Peyer's patch (tissue), 4 donors: ENCODE measurements around the gene SRRM3. TPM values are rescaled to one million over a fixed set of nuclear protein-coding genes. Genes with fewer than 3 reads are reported as not detected.
A peak's percentile ranks its signal among the peaks of the same experiment; 100 is the strongest.

Source experiments
- DNase-seq, 3 donors: peaks; one replicate each; pipeline ENCODE4 v3.0.0-alpha.2; 2017 to 2019
- H3K27ac ChIP-seq, 4 donors: fragments of 200-600 bp; sonication (generic); one replicate each; pipeline ENCODE4 v1.5.1; 2016 to 2019
- H3K27me3 ChIP-seq, 2 donors: fragments of 200-600 bp; sonication (generic); one replicate each; pipeline ENCODE4 v1.5.1; 2019
- H3K36me3 ChIP-seq, 3 donors: fragments of 200-600 bp; sonication (generic); one replicate each; pipeline ENCODE4 v1.5.1; 2016 to 2019
- H3K4me1 ChIP-seq, 4 donors: fragments of 200-600 bp; sonication (generic); one replicate each; pipeline ENCODE4 v1.5.1; 2016 to 2019
- H3K4me3 ChIP-seq, 4 donors: fragments of 200-600 bp; sonication (generic); 1 replicate in 3 of 4; 2 replicates in 1 of 4; pipeline ENCODE4 v1.5.1; 2016 to 2019; ENCODE audit warnings: mild to moderate bottlenecking in 1 of 4
- H3K9me3 ChIP-seq, 4 donors: fragments of 200-600 bp; sonication (generic); one replicate each; pipeline ENCODE4 v1.5.1; 2016 to 2019; ENCODE audit warnings: mild to moderate bottlenecking in 1 of 4
- CTCF ChIP-seq, 6 experiments: fragments of 450-650 bp in 4 of 6; fragments of 200-600 bp in 2 of 6; sonication (generic) in 1 of 6; IDR thresholded peaks; one replicate each; pipeline ENCODE4 v1.5.1; 2017 to 2019; ENCODE audit warnings: antibody characterized with exemption in 6 of 6, mild to moderate bottlenecking in 3 of 6, moderate library complexity in 1 of 6
- POLR2A ChIP-seq, 2 donors: fragments of 450-650 bp; IDR thresholded peaks; one replicate each; pipeline ENCODE4 v1.5.1; 2017; ENCODE audit warnings: antibody characterized with exemption in 2 of 2, mild to moderate bottlenecking in 2 of 2, moderate library complexity in 2 of 2
- total RNA-seq, 4 donors: library from RNA; depleted of rRNA; stranded (reverse); fragments of >200 nt; gene quantifications; one replicate each; pipeline ENCODE4 v1.1.0, GENCODE V29; 2016

The SRRM3 gene
- total RNA-seq, 4 donors from 2014 or later = 0.85 to 7.4 (median 1.2) TPM; not detected in 1

GRCh38 chr7:76318488-76319353 lies 117.0 kb downstream of the SRRM3 start:
- H3K36me3 ChIP-seq = no peaks in the 10 kb centered on the region
- peak overlapping the region; percentile 67 to 80 (median 72) for H3K4me3 ChIP-seq
- TF ChIP-seq POLR2A (IDR thresholded peaks at IDR 0.05) = peak in 1 of 2 donors; percentile 6
- peak in 4 of 6 experiments; percentile 56 to 70 (median 64) for TF ChIP-seq CTCF (IDR thresholded peaks at IDR 0.05)
- no peaks in the 10 kb centered on the region for H3K9me3 ChIP-seq
- peaks cover 0 to 14% (median 0%) of the 10 kb centered on the region in 4 donors for H3K4me1 ChIP-seq
- H3K27me3 ChIP-seq = no peaks in the 10 kb centered on the region
- peak overlapping the region; percentile 95 to 99 (median 96) for H3K27ac ChIP-seq
- peak; percentile 75 to 91 (median 81) for DNase-seq

DNA sequence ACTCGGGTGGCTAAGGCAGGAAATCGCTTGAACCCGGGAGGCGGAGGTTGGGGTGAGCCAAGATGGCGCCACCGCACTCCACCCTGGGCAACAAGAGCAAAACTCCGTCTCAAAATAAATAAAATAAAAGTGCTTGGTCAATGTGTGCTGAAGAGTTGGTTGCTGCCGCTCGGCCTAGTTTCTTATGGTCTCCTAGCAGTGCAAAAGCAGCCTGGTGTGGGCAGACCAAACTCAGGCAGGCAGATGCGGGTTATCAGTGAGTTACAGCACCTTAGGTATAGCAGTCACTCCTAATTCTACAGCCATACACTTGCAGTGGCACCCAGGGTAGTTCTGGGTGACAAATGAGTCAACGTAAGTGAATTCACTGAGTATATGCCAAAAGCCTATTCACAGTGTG lies 123.4 kb downstream of the SRRM3 start:
- Histone ChIP-seq H3K36me3 (peaks cover 0 to 37% (median 0%) of the 10 kb centered on the region in 3 donors), H3K4me1 (no peaks in the 10 kb centered on the region), H3K4me3 (no peak overlapping the region), H3K27ac (no peak overlapping the region), H3K9me3 (no peaks in the 10 kb centered on the region), H3K27me3 (no peaks in the 10 kb centered on the region)
- TF ChIP-seq CTCF (IDR thresholded peaks at IDR 0.05) = no peak
- TF ChIP-seq POLR2A (IDR thresholded peaks at IDR 0.05) = no peak
- no peak for DNase-seq

GRCh38 chr7:76325811-76326210 lies 124.1 kb downstream of the SRRM3 start:
- TF ChIP-seq POLR2A (IDR thresholded peaks at IDR 0.05) = no peak
- no peak for TF ChIP-seq CTCF (IDR thresholded peaks at IDR 0.05)
- Histone ChIP-seq H3K9me3 (no peaks in the 10 kb centered on the region), H3K4me3 (no peak overlapping the region), H3K27me3 (no peaks in the 10 kb centered on the region), H3K4me1 (no peaks in the 10 kb centered on the region), H3K36me3 (peaks cover 0 to 38% (median 0%) of the 10 kb centered on the region in 3 donors), H3K27ac (no peak overlapping the region)
- no peak for DNase-seq

GRCh38 chr7:76326646-76327233 lies 125.0 kb downstream of the SRRM3 start:
- no peak for DNase-seq
- H3K9me3 ChIP-seq = no peaks in the 10 kb centered on the region
- H3K27ac ChIP-seq = no peak overlapping the region
- no peaks in the 10 kb centered on the region for H3K4me1 ChIP-seq
- H3K4me3 ChIP-seq = no peak overlapping the region
- TF ChIP-seq POLR2A (IDR thresholded peaks at IDR 0.05) (no peak), CTCF (IDR thresholded peaks at IDR 0.05) (no peak)
- H3K27me3 ChIP-seq = no peaks in the 10 kb centered on the region
- H3K36me3 ChIP-seq = peaks cover 0 to 38% (median 0%) of the 10 kb centered on the region in 3 donors

GRCh38 chr7:76327610-76328009 lies 125.9 kb downstream of the SRRM3 start:
- no peaks in the 10 kb centered on the region for H3K27me3 ChIP-seq
- no peak overlapping the region for H3K27ac ChIP-seq
- TF ChIP-seq POLR2A (IDR thresholded peaks at IDR 0.05) (no peak), CTCF (IDR thresholded peaks at IDR 0.05) (no peak)
- peaks cover 0 to 38% (median 0%) of the 10 kb centered on the region in 3 donors for H3K36me3 ChIP-seq
- DNase-seq = no peak
- H3K4me3 ChIP-seq = no peak overlapping the region
- H3K4me1 ChIP-seq = no peaks in the 10 kb centered on the region
- H3K9me3 ChIP-seq = no peaks in the 10 kb centered on the region
